Gastroesophageal sphincter (tissue), 3 donors: ENCODE results near the gene NEDD9.

Experiments used
- POLR2AphosphoS5 ChIP-seq: sonication (generic); formaldehyde crosslinking; IDR thresholded peaks from one replicate; pipeline ENCODE4 v1.6.1; 2017; ENCODE audit warnings: antibody characterized with exemption
- TF ChIP-seq, protein P1 (sequence below), 4 experiments: fragments of 200-600 bp in 2 of 4; fragments of 450-650 bp in 2 of 4; sonication (generic) in 1 of 4; IDR thresholded peaks; one replicate each; pipeline ENCODE4 v1.5.1; 2017 to 2019; ENCODE audit warnings: antibody characterized with exemption in 4 of 4, mild to moderate bottlenecking in 2 of 4, moderate library complexity in 2 of 4

DNA sequence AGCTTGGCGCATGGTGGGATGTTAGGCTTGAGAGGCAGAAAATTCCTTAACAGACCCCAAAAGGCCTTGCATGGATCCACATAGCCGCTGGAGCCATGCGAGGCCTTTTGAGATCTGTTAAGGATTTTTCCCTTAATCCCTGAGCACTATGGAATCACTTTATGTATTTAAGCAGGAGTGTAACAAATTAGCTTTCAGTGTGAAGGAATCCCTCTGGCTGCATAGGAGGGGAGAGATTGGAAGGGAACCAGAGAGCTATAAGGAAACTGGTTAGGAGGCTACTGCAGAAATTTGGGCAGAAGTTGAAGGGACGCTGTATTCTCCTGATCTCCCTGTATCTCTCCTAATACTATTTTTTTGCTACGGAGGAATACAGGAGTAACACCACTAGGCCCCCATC lies 23.1 kb upstream of the NEDD9 start:
- TF ChIP-seq, protein P1, sequence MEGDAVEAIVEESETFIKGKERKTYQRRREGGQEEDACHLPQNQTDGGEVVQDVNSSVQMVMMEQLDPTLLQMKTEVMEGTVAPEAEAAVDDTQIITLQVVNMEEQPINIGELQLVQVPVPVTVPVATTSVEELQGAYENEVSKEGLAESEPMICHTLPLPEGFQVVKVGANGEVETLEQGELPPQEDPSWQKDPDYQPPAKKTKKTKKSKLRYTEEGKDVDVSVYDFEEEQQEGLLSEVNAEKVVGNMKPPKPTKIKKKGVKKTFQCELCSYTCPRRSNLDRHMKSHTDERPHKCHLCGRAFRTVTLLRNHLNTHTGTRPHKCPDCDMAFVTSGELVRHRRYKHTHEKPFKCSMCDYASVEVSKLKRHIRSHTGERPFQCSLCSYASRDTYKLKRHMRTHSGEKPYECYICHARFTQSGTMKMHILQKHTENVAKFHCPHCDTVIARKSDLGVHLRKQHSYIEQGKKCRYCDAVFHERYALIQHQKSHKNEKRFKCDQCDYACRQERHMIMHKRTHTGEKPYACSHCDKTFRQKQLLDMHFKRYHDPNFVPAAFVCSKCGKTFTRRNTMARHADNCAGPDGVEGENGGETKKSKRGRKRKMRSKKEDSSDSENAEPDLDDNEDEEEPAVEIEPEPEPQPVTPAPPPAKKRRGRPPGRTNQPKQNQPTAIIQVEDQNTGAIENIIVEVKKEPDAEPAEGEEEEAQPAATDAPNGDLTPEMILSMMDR (IDR thresholded peaks at IDR 0.05), result no peak
- TF ChIP-seq POLR2AphosphoS5, result no peak
